Measurements from ENCODE around the gene ISM1. TPM values are rescaled to one million over a fixed set of nuclear protein-coding genes. Genes with fewer than 3 reads are reported as not detected.

Gene ISM1
- total RNA-seq, 6 donors from 2014 or later, result 2.2 to 7.4 (median 2.3) TPM; not detected in 1

- DNase-seq (no peak), ATAC-seq (ENCODE audit: low FRiP score in 2 of 2) (no peak)
- no peak overlapping the region for H3K4me3 ChIP-seq
- H3K27ac ChIP-seq, result no peak overlapping the region
- TF ChIP-seq POLR2A (IDR thresholded peaks at IDR 0.05) (no peak), POLR2AphosphoS5 (IDR thresholded peaks at IDR 0.05) (no peak), EP300 (IDR thresholded peaks at IDR 0.05) (no peak), CTCF (IDR thresholded peaks at IDR 0.05) (no peak)
- H3K27me3 ChIP-seq, result no peaks in the 10 kb centered on the region
- H3K36me3 ChIP-seq, result no peaks in the 10 kb centered on the region
- no peaks in the 10 kb centered on the region for H3K9me3 ChIP-seq
- 85 to 86% methylated on average over 5 of the region's 5 CpGs for WGBS, 2 donors
- no peaks in the 10 kb centered on the region for H3K4me1 ChIP-seq
Observed at GRCh38 chr20:13297147-13297899, 76.2 kb downstream of the ISM1 start.

GRCh38 chr20:13298692-13299373 is 77.8 kb downstream of the ISM1 start:
- DNase-seq, result peak in 1 of 2 donors; percentile 66
- ATAC-seq (ENCODE audit: low FRiP score in 2 of 2), result no peak
- no peak overlapping the region for H3K4me3 ChIP-seq
- no peaks in the 10 kb centered on the region for H3K4me1 ChIP-seq
- no peaks in the 10 kb centered on the region for H3K9me3 ChIP-seq
- no peaks in the 10 kb centered on the region for H3K27me3 ChIP-seq
- TF ChIP-seq CTCF (IDR thresholded peaks at IDR 0.05), result no peak
- TF ChIP-seq POLR2A (IDR thresholded peaks at IDR 0.05), result no peak
- TF ChIP-seq POLR2AphosphoS5 (IDR thresholded peaks at IDR 0.05), result no peak
- TF ChIP-seq EP300 (IDR thresholded peaks at IDR 0.05), result no peak
- H3K27ac ChIP-seq, result no peak overlapping the region
- no peaks in the 10 kb centered on the region for H3K36me3 ChIP-seq
- WGBS, 2 donors, result 96 to 97% methylated on average over 4 to 29 of the region's 29 CpGs

- DNase-seq, result peak in 1 of 2 donors; percentile 44
- TF ChIP-seq CTCF (IDR thresholded peaks at IDR 0.05) (no peak), POLR2A (IDR thresholded peaks at IDR 0.05) (no peak), POLR2AphosphoS5 (IDR thresholded peaks at IDR 0.05) (no peak), EP300 (IDR thresholded peaks at IDR 0.05) (no peak)
Observed at GRCh38 chr20:13299401-13299800, 78.3 kb downstream of the ISM1 start.

GRCh38 chr20:13301596-13301995 is 80.5 kb downstream of the ISM1 start:
- no peak for DNase-seq
- Histone ChIP-seq H3K9me3 (no peaks in the 10 kb centered on the region), H3K4me1 (no peaks in the 10 kb centered on the region), H3K27ac (no peak overlapping the region), H3K36me3 (no peaks in the 10 kb centered on the region), H3K4me3 (no peak overlapping the region), H3K27me3 (no peaks in the 10 kb centered on the region)
- 96 to 98% methylated on average over 2 of the region's 2 CpGs for WGBS, 2 donors
- no peak for ATAC-seq (ENCODE audit: low FRiP score in 2 of 2)
- TF ChIP-seq CTCF (IDR thresholded peaks at IDR 0.05) (no peak), EP300 (IDR thresholded peaks at IDR 0.05) (no peak), POLR2A (IDR thresholded peaks at IDR 0.05) (no peak), POLR2AphosphoS5 (IDR thresholded peaks at IDR 0.05) (no peak)

More at GRCh38 chr20:13299401-13299800, 78.3 kb downstream of the ISM1 start:
- no peaks in the 10 kb centered on the region for H3K27me3 ChIP-seq
- no peaks in the 10 kb centered on the region for H3K36me3 ChIP-seq
- WGBS, 2 donors, result 95 to 99% methylated on average over 10 to 18 of the region's 18 CpGs
- no peaks in the 10 kb centered on the region for H3K9me3 ChIP-seq
- no peak overlapping the region for H3K27ac ChIP-seq
- ATAC-seq (ENCODE audit: low FRiP score in 2 of 2), result peak in 1 of 2 donors; percentile 6
- H3K4me1 ChIP-seq, result no peaks in the 10 kb centered on the region
- H3K4me3 ChIP-seq, result no peak overlapping the region

All from upper lobe of left lung (tissue), 6 donors.